ENCODE measurements around the gene RUNX1.

RUNX1 gene

GRCh38 chr21:35019631-35020032 lies 29.5 kb downstream of the RUNX1 start:
- peaks cover 37% of the 10 kb centered on the region for H3K4me1 ChIP-seq (ENCODE audit: low read length)
- no peak overlapping the region for H3K27ac ChIP-seq (ENCODE audit: low read length)
- H3K36me3 ChIP-seq (replicated peaks; ENCODE audit: low read depth, low read length): peaks cover 13% of the 10 kb centered on the region
- TF ChIP-seq CTCF (IDR thresholded peaks at IDR 0.05; ENCODE audit: low read depth, low read length): no peak
- TF ChIP-seq EZH2phosphoT487 (IDR thresholded peaks at IDR 0.05; ENCODE audit: low read depth): no peak
- peaks cover 81% of the 10 kb centered on the region for H4K20me1 ChIP-seq (ENCODE audit: insufficient read depth, low read length)
- no peak overlapping the region for H2AFZ ChIP-seq (ENCODE audit: low read depth, low read length)
- no peak overlapping the region for H3K9ac ChIP-seq (ENCODE audit: low read length)
- peaks cover 30% of the 10 kb centered on the region for H3K79me2 ChIP-seq (ENCODE audit: low read length)
- H3K4me3 ChIP-seq (ENCODE audit: low read length): no peak overlapping the region
- H3K27me3 ChIP-seq (ENCODE audit: low read depth, low read length): peaks cover 2% of the 10 kb centered on the region; the same call in 1 of the 2 replicates
- peak overlapping the region; percentile 72 for H3K4me2 ChIP-seq (ENCODE audit: low read length)
- H3K9me3 ChIP-seq (ENCODE audit: insufficient read depth, low read length): no peaks in the 10 kb centered on the region

- Histone ChIP-seq H3K27ac (ENCODE audit: low read length) (no peak overlapping the region), H4K20me1 (ENCODE audit: insufficient read depth, low read length) (peaks cover 81% of the 10 kb centered on the region), H3K9ac (ENCODE audit: low read length) (no peak overlapping the region), H3K4me3 (ENCODE audit: low read length) (no peak overlapping the region), H3K36me3 (replicated peaks; ENCODE audit: low read depth, low read length) (peaks cover 6% of the 10 kb centered on the region), H3K4me1 (ENCODE audit: low read length) (peaks cover 34% of the 10 kb centered on the region), H2AFZ (ENCODE audit: low read depth, low read length) (no peak overlapping the region), H3K9me3 (ENCODE audit: insufficient read depth, low read length) (no peaks in the 10 kb centered on the region), H3K4me2 (ENCODE audit: low read length) (no peak overlapping the region), H3K79me2 (ENCODE audit: low read length) (peaks cover 20% of the 10 kb centered on the region), H3K27me3 (ENCODE audit: low read depth, low read length) (no peaks in the 10 kb centered on the region)
- TF ChIP-seq CTCF (IDR thresholded peaks at IDR 0.05; ENCODE audit: low read depth, low read length) (no peak), EZH2phosphoT487 (IDR thresholded peaks at IDR 0.05; ENCODE audit: low read depth) (no peak)
Observed at GRCh38 chr21:35017256-35017655, 31.8 kb downstream of the RUNX1 start.

- H3K9me3 ChIP-seq (ENCODE audit: insufficient read depth, low read length): no peaks in the 10 kb centered on the region
- H2AFZ ChIP-seq (ENCODE audit: low read depth, low read length): no peak overlapping the region
- no peak overlapping the region for H3K4me3 ChIP-seq (ENCODE audit: low read length)
- H3K4me1 ChIP-seq (ENCODE audit: low read length): peaks cover 37% of the 10 kb centered on the region
- peaks cover 20% of the 10 kb centered on the region for H3K79me2 ChIP-seq (ENCODE audit: low read length)
- no peak overlapping the region for H3K9ac ChIP-seq (ENCODE audit: low read length)
- H3K4me2 ChIP-seq (ENCODE audit: low read length): no peak overlapping the region
- H4K20me1 ChIP-seq (ENCODE audit: insufficient read depth, low read length): peaks cover 77% of the 10 kb centered on the region
- TF ChIP-seq CTCF (IDR thresholded peaks at IDR 0.05; ENCODE audit: low read depth, low read length): no peak
- TF ChIP-seq EZH2phosphoT487 (IDR thresholded peaks at IDR 0.05; ENCODE audit: low read depth): no peak
- H3K36me3 ChIP-seq (replicated peaks; ENCODE audit: low read depth, low read length): peaks cover 6% of the 10 kb centered on the region
- H3K27me3 ChIP-seq (ENCODE audit: low read depth, low read length): no peaks in the 10 kb centered on the region
- no peak overlapping the region for H3K27ac ChIP-seq (ENCODE audit: low read length)
Observed at GRCh38 chr21:35016517-35017188, 32.4 kb downstream of the RUNX1 start.

GRCh38 chr21:35016071-35016470 lies 33.0 kb downstream of the RUNX1 start:
- Histone ChIP-seq H3K4me3 (ENCODE audit: low read length) (no peak overlapping the region), H3K27ac (ENCODE audit: low read length) (no peak overlapping the region), H4K20me1 (ENCODE audit: insufficient read depth, low read length) (peaks cover 78% of the 10 kb centered on the region), H3K4me2 (ENCODE audit: low read length) (no peak overlapping the region), H3K27me3 (ENCODE audit: low read depth, low read length) (no peaks in the 10 kb centered on the region), H2AFZ (ENCODE audit: low read depth, low read length) (no peak overlapping the region), H3K9ac (ENCODE audit: low read length) (no peak overlapping the region), H3K36me3 (replicated peaks; ENCODE audit: low read depth, low read length) (peaks cover 6% of the 10 kb centered on the region), H3K4me1 (ENCODE audit: low read length) (peaks cover 36% of the 10 kb centered on the region), H3K79me2 (ENCODE audit: low read length) (peaks cover 20% of the 10 kb centered on the region), H3K9me3 (ENCODE audit: insufficient read depth, low read length) (no peaks in the 10 kb centered on the region)
- TF ChIP-seq CTCF (IDR thresholded peaks at IDR 0.05; ENCODE audit: low read depth, low read length) (no peak), EZH2phosphoT487 (IDR thresholded peaks at IDR 0.05; ENCODE audit: low read depth) (no peak)
